HG02763 (cell line): ENCODE results near the gene CCR4.
"Not testable (repeated sequence)": the region's sequence is repeated elsewhere in the genome, so short reads cannot be mapped to it uniquely, and the experiment has no call there.

Experiments used
- ATAC-seq: cut with Tn5 transposase; IDR thresholded peaks from one replicate; pipeline ENCODE4 v1.9.1; 2021; ENCODE audit warnings: mild to moderate bottlenecking, moderate library complexity; ENCODE audit not compliant: unreplicated experiment

The CCR4 gene

GRCh38 chr3:32951410-32951811, at the start of gene CCR4:
Gene CCR4, plus strand, starts transcription at chr3:32951644. Its CDS starts 1,779 bp downstream, at chr3:32953423.
- ATAC-seq, result no peak

- ATAC-seq, result not testable (repeated sequence)
Measured at GRCh38 chr3:32902887-32903371, 48.5 kb upstream of the CCR4 start.

DNA sequence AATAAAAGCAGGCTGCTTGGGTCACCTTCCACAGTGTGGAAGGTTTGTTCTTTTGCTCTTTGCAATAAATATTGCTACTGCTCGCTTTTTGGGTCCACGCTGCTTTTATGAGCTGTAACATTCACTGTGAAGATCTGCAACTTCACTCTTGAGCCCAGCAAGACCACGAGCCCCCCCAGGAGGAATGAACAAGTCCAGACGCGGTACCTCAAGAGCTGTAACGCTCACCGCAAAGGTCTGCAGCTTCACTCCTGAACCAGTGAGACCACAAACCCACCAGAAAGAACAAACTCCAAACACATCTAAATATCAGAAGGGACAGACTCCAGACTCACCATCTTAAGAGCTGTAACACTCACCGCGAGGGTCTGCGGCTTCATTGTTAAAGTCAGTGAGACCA, 47.5 kb upstream of the CCR4 start:
- no peak for ATAC-seq

DNA sequence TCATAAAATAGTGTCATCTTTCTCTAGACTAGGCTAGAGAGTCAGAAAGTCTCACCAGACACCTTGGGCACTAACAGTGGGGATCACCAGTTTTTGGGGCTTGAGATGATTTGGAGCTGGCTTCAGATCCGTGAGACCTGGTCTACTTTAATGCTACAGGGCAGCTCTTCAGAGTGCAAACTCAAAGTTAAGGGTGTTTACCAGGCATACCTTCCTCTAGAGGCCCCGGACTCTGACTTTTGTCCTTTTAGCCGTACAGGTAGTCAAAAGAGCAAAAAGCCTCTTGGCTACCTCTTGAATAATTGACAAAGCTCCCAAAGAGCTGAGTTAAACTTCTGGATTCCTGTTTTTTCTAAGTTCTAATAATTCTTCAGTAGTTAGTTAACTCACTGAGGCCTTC, 41.4 kb upstream of the CCR4 start:
- no peak for ATAC-seq

DNA sequence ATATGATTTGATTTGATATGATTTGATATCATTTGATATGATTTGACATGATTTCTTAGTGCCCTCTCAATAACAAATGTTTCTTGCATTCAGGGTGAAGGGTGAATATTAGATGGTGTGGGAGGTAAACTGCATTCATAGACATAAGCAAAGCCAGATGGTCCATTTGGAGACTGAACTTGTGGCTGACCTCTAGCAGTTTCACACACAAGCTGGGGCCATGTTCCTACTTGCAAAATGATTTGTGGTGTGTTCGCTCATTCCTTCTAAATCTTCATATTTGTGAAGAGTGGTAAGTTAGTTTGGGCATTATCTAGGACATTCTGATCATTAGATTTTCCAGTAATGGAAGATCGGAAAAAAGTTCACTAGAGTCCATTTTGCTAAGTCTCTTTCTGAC, 40.5 kb upstream of the CCR4 start:
- no peak for ATAC-seq

DNA sequence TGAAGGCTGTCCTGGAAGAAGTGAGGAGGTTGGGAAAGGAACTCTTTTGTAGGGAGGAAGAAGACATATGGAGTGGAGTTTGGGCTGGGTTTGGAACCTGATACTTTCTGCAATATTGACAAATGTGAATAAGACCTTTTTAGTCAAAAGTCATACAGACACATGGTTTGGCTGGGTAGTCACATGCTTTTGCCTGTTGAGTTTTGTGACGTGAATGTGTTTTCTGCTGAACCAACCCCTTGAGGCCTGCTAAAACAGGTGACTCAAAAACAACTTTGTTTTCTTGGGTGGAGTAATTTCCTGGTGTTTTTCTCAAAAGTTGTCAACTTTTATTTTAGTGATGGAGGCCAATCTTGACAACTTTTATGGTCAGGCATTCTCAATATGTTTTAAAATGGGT, 39.4 kb upstream of the CCR4 start:
- no peak for ATAC-seq

DNA sequence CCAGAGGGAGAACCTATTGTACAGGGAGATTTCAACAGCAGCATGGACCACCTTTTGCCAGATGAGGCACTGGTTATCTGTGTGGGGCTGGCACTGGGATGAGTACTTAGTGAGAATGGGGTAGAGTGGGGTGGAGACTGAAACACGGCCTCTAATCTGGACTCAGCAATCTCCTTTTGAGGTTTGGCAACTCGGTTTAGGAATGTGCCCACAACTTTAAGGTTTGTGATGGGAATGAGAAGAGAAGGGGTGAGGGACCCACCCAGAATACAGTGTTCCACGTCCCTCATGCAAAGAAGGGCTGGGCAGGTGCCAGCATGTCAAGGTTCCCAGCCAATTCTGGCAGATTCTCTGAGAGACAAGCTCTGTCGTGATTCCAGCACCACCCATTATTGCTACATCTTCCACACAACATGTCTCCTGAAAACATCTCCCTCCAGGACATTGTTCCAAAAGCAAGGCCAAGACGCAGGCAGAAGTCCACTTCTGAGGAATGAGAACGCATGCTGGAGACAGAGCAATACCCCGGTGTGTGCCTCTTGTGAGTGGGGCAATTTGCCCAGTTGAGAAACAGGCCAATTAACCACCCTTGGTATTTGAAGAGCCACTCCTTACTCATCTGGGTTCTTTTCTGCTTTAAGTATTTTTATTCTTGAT, 37.5 kb upstream of the CCR4 start:
- no peak for ATAC-seq

- no peak for ATAC-seq
Measured at GRCh38 chr3:32919920-32920319, 31.5 kb upstream of the CCR4 start.

DNA sequence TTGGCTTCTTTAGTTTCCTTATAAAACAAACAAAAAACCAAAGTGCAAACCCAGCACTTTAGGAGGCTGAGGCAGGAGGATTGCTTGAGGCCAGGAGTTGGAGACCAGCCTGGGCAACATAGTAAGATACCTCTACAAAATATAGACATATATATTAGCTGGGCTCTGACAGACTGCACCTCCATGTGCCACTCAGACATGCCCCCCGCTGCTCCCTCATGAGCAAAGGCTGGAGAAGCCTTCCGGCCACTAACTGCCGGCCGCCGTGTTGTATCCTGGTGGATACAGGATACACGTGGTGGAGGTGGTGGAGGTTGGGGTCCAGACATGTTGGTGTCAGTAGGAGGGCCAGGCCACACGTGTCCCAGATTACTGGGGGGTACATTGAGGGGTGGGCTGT, 29.4 kb upstream of the CCR4 start:
- ATAC-seq, result no peak

GRCh38 chr3:32930161-32930560, 21.3 kb upstream of the CCR4 start:
- ATAC-seq, result no peak

DNA sequence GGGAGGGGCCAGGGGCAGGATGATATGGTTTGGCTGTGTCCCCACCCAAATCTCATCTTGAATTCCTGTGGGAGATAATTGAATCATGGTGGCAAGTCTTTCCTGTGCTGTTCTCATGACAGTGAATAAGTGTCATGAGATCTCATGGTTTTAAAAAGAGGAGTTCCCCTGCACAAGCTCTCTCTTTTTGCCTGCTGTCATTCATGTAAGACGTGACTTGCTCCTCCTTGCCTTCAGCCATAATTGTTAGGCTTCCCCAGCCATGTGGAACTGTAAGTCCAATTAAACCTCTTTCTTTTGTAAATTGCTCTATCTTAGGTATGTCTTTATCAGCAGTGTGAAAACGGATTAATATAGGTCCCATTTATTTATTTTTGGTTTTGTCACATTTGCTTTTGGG, 20.2 kb upstream of the CCR4 start:
- not testable (repeated sequence) for ATAC-seq

GRCh38 chr3:32934150-32934742, 17.2 kb upstream of the CCR4 start:
- ATAC-seq, result no peak

DNA sequence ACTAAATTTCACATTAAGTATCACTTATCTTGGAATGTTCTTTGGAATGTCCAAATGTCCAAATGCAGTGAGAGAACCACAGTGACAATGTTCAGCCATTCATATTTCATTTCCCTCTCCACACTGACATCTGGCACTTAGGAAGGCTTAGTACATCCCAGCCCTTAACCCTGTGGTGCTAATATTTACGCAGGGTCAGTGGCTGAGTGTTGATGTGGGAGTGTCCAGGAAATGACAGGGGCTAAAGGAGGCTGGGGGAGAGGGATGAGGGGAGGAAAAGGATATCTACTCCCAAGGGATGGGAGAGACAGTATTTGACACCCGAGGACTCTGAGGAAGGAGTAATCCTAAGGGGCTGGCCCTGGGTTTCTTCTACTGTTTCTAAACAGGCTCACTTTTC, 14.1 kb upstream of the CCR4 start:
- no peak for ATAC-seq

DNA sequence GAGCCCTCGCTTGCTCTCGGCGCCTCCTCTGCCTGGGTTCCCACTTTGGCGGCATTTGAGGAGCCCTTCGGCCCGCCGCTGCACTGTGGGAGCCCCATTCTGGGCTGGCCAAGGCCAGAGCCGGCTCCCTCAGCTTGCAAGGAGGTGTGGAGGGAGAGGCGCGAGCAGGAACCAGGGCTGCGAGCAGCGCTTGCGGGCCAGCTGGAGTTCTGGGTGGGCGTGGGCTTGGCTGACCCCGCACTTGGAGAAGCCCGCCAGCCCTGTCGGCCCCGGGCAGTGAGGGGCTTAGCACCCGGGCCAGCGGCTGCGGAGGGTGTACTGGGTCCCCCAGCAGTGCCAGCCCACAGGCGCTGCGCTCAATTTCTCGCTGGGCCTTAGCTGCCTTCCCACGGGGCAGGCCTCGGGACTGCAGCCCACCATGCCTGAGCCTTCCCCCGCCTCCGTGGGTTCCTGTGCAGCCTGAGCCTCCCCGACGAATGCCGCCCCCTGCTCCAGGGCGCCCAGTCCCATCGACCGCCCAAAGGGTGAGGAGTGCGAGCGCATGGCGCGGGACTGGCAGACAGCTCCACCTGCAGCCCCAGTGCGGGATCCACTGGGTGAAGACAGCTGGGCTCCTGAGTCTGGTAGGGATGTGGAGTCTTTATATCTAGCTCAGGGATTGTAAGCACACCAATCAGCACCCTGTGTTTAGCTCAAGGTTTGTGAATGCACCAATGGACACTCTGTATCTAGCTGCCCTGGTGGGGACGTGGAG, 11.7 kb upstream of the CCR4 start:
- ATAC-seq, result not testable (repeated sequence)

DNA sequence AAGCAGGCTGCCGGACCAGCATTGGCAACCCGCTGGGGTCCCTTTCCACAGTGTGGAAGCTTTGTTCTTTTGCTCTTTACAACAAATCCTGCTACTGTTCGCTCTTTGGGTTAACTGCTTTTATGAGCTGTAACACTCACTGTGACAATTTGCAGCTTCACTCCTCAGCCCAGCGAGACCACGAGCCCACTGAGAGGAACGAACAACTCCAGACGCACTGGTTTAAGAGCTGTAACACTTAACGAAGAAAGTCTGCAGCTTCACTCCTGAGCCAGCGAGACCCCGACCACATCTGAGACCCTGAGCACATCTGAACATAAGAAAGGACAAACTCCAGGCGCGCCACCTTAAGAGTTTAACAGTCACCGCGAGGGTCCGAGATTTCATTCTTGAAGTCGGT, 10.7 kb upstream of the CCR4 start:
- ATAC-seq, result no peak

GRCh38 chr3:32945136-32945535, 6.3 kb upstream of the CCR4 start:
- ATAC-seq, result no peak

DNA sequence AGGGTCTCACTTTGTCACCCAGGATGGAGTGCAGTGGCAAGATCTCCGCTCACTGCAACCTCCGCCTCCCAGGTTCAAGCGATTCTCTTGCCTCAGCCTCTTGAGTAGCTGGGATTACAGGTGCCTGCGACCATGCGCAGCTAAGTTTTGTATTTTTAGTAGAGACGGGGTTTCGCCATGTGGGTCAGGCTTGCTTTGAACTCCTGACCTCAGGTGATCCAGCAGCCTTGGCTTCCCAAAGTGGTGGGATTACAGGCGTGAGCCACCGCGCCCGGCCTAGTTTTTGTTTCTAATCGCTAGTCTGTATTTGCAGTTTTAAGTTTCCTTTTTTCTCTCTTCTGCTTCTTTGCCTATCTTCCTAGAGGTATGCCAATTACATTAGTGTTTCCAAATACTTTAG, 5.8 kb upstream of the CCR4 start:
- ATAC-seq, result not testable (repeated sequence)

GRCh38 chr3:32946973-32947788, 4.3 kb upstream of the CCR4 start:
- ATAC-seq, result peak; percentile 9

DNA sequence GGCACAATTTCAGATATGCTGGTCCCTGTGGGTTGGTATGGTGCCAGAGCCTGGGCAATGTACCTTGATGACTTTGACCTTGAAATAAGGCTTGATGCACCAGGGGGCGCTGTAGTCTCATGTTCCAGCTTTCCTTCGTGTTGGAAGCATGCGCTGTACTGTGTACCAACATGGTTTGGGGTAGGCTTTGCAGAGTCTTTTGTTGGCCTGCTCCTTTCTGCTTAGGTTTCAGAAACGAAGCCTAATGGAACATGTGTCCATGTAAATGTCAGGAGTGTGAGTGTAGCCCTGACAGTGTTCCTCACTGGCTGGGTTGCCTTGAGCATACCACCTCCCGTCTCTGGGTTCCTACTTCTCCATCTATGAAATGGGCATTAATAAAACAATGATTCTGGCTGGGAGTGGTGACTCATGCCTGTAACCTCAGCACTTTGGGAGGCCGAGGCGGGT, 3.6 kb upstream of the CCR4 start:
- peak; percentile 65 for ATAC-seq

DNA sequence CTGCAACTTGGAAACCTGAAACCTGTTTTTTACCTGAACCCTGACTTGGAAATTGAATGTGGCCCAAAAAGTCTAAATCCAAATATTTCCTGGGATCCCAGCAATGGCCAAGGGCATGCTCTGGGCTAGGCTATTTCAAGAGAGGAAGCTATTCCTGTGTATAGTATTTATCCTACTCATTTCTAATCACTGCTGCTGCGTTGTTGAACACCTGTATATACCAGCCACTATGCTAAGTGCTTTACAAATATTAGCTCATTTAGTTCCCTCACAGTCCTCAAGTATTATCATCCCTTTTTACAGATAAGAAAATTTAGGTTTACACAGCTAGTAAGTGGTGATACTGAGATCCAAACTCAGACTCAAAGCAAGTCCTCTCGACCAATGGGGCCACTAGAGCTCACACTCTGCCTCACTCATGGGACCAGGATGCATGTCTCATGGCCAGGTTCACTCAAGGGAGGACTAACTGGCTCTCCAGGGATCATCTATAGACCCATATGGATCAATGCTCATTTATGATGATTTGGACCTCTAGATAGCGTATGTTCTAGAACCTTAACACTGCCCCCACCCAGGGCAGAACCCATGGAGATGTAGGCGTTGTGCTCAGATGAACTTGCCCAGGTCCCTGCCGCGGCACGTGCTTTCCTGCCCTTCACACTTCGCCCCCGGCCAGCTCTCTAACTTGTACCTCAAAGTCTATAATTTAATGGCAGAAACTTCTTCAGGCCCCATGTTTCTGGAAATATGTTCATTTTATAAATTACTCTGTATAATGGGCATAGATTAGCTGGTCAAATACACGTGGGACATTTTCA, 2.6 kb upstream of the CCR4 start:
- ATAC-seq, result no peak
